GM18858 (cell line): ENCODE measurements around the gene SMURF1.

Experiments used
- ATAC-seq: cut with Tn5 transposase; IDR thresholded peaks from one replicate; pipeline ENCODE4 v1.9.1; 2021; ENCODE audit not compliant: unreplicated experiment

SMURF1 gene

GRCh38 chr7:99030951-99031350, 113.0 kb downstream of the SMURF1 start:
- ATAC-seq: no peak

- ATAC-seq: no peak
These were observed 113.5 kb downstream of the SMURF1 start for GRCh38 chr7:99030457-99030856.

DNA sequence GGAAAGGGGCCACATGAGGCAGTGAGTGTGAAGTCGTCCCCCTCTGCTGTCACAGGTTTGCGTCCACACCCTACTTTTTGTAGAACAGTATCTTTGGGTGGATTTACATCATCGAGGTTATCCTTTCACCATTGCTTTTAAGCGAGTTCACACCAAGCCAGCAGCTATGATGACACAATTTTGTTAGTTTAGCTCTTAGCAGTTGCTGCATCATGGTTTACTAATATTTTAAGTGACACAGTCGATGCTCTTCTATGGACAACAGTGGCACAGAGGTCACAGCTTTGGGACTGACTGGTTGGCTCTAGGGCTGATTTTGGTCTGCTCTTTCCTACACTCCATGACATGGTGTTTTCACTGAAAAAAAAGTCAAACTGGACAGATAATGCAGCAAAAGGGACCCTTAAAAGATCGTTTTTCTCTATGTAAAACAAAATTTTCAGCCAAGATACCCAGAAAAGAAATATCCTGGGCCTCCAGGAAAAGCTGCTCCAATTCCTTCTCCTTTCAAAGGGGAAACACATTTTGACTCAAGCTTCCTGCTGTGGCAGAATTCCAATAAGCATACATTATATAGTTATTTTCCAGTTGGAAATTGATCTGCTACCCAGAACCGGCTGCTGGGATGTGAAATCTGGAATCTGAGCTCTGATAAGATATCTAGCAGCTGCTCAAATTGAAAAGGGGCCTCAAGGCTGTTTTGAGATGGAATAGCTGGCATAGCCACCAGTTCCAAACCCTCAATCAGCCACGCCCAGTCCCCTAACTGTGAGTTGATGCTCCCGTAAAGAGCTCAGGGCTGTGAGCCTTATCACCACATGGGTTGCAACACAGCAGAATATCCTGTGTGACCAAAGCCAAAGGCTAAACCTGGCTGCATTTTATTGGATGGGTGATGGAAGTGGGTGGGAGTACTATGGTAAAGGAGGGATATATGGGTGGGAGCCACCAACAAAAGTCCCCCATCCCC, 114.2 kb downstream of the SMURF1 start:
- ATAC-seq: no peak

DNA sequence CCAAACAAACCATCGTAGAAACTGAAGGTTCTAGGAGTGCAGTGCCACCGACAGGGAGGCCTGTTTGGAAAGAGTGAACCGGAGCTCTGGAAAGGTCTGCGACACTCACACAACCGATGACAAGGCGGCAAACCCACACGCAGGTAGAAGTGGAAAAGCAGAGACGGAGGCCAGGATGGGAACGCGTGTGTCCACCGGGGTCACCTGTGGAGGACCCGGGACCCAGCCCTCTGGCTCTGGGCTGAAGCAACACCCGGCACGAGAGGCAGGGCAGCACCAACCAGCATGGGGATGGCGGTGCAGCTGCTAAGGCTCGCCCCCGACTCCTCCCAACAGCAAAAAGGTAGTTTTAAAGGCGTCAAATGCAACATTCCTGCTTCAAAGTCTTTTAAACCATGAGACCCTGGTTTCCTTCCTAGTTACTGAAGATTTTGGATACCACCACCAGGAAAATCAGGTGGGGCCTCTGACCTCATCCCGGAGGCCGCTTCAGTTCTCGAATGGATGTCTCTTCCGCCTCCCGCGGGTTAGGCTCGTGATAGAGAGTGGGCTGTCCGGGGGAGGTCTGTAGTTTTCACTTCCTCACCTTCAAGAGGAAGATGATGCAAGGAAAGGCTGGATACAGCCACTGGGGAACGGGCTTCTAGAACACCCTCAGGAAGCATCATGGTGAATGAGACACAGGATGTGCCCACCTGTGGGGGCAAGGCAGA, 115.5 kb downstream of the SMURF1 start:
- no peak for ATAC-seq

DNA sequence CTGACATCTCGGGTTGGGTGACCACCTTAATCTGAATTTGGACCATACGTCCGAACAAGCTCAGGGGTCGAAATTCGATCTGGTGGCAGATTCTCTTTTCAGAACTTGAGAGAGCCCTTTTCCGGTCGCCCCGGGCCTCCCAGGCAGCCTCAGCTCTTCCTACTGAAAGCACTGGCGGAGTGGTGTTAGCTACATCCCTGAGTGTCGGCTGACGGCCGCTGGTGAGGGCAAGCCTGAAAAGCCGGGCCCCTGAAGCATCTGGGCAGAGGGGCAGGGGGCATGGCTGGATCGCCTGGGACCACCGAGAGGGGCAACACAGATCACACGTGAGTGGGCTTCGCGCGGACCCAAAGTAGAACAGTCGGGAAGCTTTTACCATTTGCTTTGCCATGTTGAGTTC, 116.1 kb downstream of the SMURF1 start:
- no peak for ATAC-seq

- ATAC-seq: no peak
These were observed 116.7 kb downstream of the SMURF1 start for GRCh38 chr7:99027241-99027640.

DNA sequence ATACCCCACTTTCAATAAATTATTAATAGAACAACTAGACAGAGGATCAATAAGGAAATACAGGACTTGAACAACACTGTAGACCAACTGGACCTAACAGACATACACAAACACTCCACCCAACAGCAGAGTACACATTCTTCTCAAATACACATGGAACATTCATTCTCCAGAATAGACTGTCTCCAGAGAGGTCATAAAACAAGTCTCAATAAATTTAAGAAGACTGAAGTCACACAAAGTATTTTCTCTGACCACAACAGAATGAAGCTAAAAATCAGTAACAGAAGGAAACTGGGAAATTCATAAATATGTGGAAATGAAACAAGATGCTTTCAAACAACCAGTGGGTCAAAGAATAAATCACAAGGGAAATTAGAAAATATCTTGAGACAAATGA, 119.8 kb downstream of the SMURF1 start:
- no peak for ATAC-seq

DNA sequence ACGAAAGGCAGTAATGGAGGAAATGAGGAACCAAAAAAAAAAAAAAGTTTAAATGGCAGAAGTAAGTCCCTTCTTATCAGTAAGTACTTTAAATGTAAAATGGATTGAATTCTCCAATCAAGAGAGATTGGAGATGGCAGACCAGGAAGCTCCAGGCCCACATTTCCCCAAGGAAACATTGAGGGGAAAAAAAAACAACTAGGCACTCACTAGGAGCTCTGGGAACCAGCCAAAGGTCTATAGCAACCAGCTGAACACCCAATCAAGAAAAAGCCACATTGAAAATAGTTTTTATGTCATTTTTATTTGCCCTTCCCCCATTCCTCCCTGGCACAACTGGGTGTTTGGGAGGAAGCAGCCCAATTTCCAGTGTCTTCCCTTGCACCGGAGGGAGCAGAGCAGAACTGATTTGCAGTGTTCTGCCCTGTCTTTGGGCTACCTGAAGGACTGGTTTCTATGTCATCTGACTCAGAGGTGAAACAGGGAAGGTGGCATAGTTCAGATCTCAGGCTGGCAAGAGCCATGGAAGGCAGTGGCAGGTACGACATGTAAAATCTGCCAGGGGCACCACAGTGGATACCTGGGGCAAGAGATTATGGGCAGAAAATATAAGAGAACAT, 121.9 kb downstream of the SMURF1 start:
- ATAC-seq: no peak

DNA sequence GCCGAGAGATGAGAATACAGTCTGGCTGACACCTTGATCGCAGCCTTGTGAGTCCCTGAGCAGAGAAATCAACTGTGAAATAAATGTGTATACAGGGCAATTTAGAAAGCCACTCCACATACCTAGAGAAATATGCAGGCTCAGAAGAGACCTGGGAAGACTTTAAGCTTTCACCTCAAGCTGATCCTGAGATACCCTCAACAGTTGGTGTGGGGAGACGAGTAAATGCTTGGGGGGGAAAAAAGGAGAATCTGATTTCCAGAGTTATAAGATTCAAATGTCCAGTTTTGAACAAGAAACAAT, 123.5 kb downstream of the SMURF1 start:
- ATAC-seq: no peak

DNA sequence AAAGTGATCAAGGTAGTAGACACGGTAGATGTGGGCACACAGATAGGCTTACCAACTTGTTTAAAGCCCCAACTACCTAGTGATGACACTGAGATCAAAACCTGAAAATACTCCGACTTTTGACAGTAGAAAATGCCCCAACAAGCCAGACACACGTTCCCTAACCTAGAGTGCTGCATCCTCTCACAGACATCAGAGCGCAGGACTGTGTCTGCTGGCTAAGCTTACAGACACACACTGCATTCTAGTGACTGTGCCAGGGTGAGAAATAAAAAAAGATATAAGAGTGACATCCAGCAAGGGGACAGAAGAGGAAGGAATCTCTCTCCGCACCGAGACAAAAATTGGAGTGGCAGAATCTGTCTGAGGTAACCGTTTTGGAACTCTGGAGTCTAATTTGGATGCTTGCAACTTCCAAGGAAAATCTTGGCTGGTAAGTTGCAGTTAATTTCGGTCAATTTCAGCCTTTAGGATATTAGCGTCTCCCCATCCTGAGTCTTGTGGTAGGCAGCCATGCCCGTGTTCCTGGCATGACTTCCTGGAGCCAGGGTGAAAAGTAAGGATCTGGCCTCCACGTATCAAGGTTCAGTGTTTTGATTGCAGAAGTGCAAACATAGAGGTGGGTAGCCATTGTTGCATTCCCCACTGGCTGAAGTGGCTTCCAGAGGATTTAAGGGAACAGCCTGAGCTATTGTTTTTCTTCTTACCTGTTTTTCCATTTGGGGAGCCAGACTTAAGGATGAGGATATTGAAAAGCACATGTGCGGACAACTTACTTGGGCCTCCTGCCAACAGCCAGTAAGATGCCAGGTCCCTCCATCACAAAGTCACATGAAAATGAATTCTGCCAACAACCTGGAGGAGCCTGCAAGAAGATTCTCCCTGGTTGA, 124.1 kb downstream of the SMURF1 start:
- ATAC-seq: no peak

DNA sequence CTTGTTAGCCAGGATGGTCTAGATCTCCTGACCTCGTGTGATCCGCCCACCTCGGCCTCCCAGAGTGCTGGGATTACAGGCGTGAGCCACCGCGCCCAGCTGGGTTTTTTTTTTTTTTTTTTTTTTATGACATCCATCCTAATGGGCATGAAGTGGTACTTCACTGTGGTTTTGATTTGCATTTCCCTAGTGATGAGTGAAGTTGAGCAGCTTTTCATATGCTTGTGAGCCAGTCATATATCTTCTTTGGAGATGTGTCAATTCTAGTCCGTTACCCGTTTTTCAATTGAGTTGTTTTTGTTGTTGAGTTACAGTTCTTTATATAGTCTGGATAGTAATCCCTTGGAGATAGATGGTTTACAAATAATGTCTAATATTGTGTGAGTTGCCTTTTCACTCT, 127.7 kb downstream of the SMURF1 start:
- ATAC-seq: no peak

- ATAC-seq: no peak
These were observed 129.6 kb downstream of the SMURF1 start for GRCh38 chr7:99014113-99014985.

DNA sequence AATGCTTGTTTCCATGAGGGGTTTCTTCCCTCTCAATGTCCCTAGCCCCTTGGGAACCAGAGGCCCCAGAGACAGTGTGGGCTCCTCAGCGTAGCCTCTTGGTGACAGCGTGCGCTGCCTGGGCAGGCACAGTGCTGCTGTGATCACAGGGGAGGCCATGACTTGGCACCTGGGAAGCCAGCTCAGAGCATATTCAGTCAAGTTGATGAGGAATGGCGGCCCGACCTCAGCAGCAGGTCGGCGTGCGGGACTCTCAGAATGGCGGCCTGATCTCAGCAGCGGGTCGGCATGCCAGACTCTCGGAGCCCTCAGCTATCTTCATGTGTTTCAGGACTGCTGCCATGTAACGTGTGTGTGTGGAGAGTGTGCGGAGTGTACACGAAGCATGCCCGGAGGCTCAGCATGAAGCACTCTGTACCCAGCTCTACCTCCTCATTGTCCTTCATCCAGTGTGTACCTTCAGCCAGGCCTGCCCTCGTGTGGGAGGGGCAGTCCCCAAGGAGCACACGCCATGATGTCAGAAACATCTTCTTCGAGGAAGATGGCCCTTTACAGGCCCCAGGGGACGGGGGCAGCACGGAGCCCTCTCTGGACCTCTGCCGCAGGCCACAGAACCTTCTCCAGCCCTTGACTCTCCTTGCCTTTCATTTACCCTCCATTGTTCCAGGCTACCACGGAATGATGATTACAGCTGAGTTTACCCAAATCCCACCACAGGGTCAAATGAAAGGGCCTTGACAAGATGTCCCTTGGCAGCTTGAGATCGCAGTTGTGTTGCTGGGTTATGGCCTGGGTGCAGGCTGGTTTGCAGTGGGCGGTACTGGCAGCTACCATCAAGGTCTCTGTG, 130.4 kb downstream of the SMURF1 start:
- no peak for ATAC-seq

- no peak for ATAC-seq
These were observed 131.2 kb downstream of the SMURF1 start for GRCh38 chr7:99012722-99013121.

DNA sequence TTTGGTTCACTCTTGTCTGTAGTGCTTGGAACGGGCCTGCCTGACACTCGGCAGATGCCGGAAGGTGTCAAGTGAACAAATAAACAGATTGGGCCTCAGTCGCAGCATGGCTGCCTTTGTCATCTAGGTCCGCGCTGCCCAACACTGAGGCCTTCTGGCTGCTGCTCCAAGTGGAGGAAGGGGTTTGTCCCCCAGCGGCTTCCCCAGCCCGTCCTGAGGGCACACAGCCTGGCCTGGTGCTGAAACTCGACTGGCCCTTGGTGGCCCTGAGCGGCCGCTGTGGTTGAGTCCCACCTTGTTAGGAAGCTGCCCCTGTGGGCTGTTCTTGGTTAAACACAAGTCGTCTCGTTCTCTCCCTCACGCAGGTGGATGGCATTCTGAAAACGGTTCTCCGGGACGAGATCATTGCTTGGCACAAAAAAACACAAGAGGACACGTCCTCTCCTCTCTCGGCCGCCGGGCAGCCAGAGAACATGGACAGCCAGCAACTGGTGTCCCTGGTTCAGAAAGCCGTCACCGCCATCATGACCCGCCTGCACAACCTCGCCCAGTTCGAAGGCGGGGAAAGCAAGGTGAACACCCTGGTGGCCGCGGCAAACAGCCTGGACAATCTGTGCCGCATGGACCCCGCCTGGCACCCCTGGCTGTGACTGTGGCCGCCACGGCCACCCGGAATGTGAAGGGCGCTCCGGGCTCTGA, 132.1 kb downstream of the SMURF1 start:
- ATAC-seq: no peak

- ATAC-seq: no peak
These were observed 132.6 kb downstream of the SMURF1 start for GRCh38 chr7:99011341-99011705.

DNA sequence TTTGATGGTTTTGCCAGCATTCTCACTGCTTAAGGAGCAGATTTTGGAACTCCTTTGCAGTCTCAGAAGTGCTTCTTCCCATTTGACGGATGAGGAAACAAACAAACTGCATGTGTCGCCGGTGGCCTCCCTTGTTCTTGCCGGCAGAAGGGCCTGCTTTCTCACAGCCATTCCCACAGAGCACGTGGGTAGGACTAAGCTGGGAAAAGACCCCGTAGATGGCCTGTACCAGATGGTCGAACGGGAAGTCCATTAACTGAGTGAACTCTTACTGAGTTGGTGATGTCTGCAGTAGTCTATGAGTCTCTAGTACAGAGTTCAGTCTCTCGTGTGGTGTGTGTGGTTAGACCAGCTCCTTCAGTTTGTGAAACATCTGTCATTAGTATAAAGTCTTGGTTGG, 133.6 kb downstream of the SMURF1 start:
- no peak for ATAC-seq

DNA sequence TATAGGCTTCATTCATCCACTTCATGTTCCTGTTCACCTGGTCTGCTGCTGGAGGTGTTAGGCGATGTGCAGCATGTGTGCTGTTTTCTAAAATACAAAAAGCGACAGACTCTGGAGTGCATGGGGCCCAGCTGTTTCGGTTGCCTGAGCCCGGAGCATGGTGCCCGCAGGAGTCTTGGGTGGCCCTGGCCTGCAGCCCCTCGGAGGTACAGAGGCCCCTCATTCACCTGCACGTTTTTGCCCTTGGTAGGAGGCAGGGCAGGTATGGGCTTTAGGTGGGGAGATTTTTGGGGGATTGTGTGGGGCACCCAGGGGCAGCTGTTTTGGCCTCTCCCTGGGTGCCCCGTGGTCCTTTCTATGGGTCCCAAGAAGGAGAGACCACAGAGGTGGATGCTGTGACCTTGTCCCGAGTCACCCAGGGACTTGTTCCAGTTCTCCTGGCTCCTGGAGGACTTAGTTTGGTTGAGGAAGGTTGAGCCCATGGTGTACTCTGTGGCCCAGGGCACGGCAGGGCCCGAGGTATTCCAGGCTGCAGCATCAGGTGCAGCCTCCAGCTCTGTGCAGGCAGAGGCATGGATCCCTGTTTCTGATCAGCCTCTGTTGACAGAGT, 134.9 kb downstream of the SMURF1 start:
- ATAC-seq: no peak
